GM19043 (cell line): ENCODE measurements around the gene MALRD1.

ENCODE experiments used
- ATAC-seq: cut with Tn5 transposase; IDR thresholded peaks from one replicate; pipeline ENCODE4 v1.9.1; 2021; ENCODE audit warnings: low read depth; ENCODE audit not compliant: unreplicated experiment

MALRD1 gene

GRCh38 chr10:19561181-19561580, 512.6 kb downstream of the MALRD1 start:
- no peak for ATAC-seq

GRCh38 chr10:19563388-19564141, 515.0 kb downstream of the MALRD1 start:
- no peak for ATAC-seq

- no peak for ATAC-seq
Observed at GRCh38 chr10:19570120-19570519, 521.5 kb downstream of the MALRD1 start.

- ATAC-seq, result no peak
Observed at GRCh38 chr10:19570991-19571390, 522.4 kb downstream of the MALRD1 start.

- no peak for ATAC-seq
Observed at GRCh38 chr10:19572056-19572455, 523.5 kb downstream of the MALRD1 start.

- ATAC-seq, result no peak
Observed at GRCh38 chr10:19576576-19576975, 528.0 kb downstream of the MALRD1 start.

GRCh38 chr10:19577381-19577780, 528.8 kb downstream of the MALRD1 start:
- ATAC-seq, result no peak

- no peak for ATAC-seq
Observed at GRCh38 chr10:19577807-19578206, 529.2 kb downstream of the MALRD1 start.

GRCh38 chr10:19578571-19578970, 530.0 kb downstream of the MALRD1 start:
- no peak for ATAC-seq

GRCh38 chr10:19579761-19580545, 531.4 kb downstream of the MALRD1 start:
- no peak for ATAC-seq

GRCh38 chr10:19580691-19581090, 532.1 kb downstream of the MALRD1 start:
- no peak for ATAC-seq

- ATAC-seq, result no peak
Observed at GRCh38 chr10:19588608-19589007, 540.0 kb downstream of the MALRD1 start.

- no peak for ATAC-seq
Observed at GRCh38 chr10:19592276-19592675, 543.7 kb downstream of the MALRD1 start.

GRCh38 chr10:19595212-19595845, 546.7 kb downstream of the MALRD1 start:
- ATAC-seq, result no peak

- ATAC-seq, result no peak
Observed at GRCh38 chr10:19605806-19606205, 557.2 kb downstream of the MALRD1 start.

- no peak for ATAC-seq
Observed at GRCh38 chr10:19606968-19607367, 558.4 kb downstream of the MALRD1 start.

GRCh38 chr10:19611775-19612174, 563.2 kb downstream of the MALRD1 start:
- ATAC-seq, result no peak

- no peak for ATAC-seq
Observed at GRCh38 chr10:19616966-19617365, 568.4 kb downstream of the MALRD1 start.

GRCh38 chr10:19620811-19621210, 572.2 kb downstream of the MALRD1 start:
- no peak for ATAC-seq

GRCh38 chr10:19623321-19623720, 574.7 kb downstream of the MALRD1 start:
- no peak for ATAC-seq

GRCh38 chr10:19626156-19626555, 577.6 kb downstream of the MALRD1 start:
- ATAC-seq, result no peak
